ENCODE results near the gene SOX10.

The SOX10 gene

GRCh38 chr22:37983860-37984791 lies at the start of gene SOX10:
Gene SOX10, minus strand, starts transcription at chr22:37984555. Its CDS starts 771 bp downstream, at chr22:37983784.
- H3K36me3 ChIP-seq (ENCODE audit: control insufficient read depth in 2 of 2, insufficient read depth in 2 of 2, low read length in 2 of 2), result no peaks in the 10 kb centered on the region
- no peak within 1 kb of the TSS for H3K27ac ChIP-seq (ENCODE audit: low read depth in 2 of 2, low read length in 2 of 2)
- H3K9ac ChIP-seq (ENCODE audit: low read depth in 1 of 2, low read length in 2 of 2), result no peak within 1 kb of the TSS
- peaks cover 8 to 12% of the 10 kb centered on the region in 2 donors for H3K4me1 ChIP-seq (ENCODE audit: control insufficient read depth in 2 of 2, insufficient read depth in 2 of 2, low read length in 2 of 2)
- H3K9me3 ChIP-seq (ENCODE audit: control insufficient read depth in 2 of 2, low read length in 2 of 2), result no peaks in the 10 kb centered on the region
- H3K27me3 ChIP-seq (ENCODE audit: control insufficient read depth in 2 of 2, insufficient read depth in 2 of 2, low read length in 2 of 2), result no peaks in the 10 kb centered on the region
- no peak within 1 kb of the TSS for H3K4me3 ChIP-seq (ENCODE audit: low read length in 2 of 2)

- no peaks in the 10 kb centered on the region for H3K9me3 ChIP-seq (ENCODE audit: control insufficient read depth in 2 of 2, low read length in 2 of 2)
- no peaks in the 10 kb centered on the region for H3K36me3 ChIP-seq (ENCODE audit: control insufficient read depth in 2 of 2, insufficient read depth in 2 of 2, low read length in 2 of 2)
- H3K27me3 ChIP-seq (ENCODE audit: control insufficient read depth in 2 of 2, insufficient read depth in 2 of 2, low read length in 2 of 2), result no peaks in the 10 kb centered on the region
- H3K4me3 ChIP-seq (ENCODE audit: low read length in 2 of 2), result no peak overlapping the region
- H3K27ac ChIP-seq (ENCODE audit: low read depth in 2 of 2, low read length in 2 of 2), result peak overlapping the region; percentile 15 to 48
- peak overlapping the region in 1 of 2 donors; percentile 36 for H3K9ac ChIP-seq (ENCODE audit: low read depth in 1 of 2, low read length in 2 of 2)
- peaks cover 10 to 23% of the 10 kb centered on the region in 2 donors for H3K4me1 ChIP-seq (ENCODE audit: control insufficient read depth in 2 of 2, insufficient read depth in 2 of 2, low read length in 2 of 2)
Observed at GRCh38 chr22:38033522-38034277, 49.3 kb upstream of the SOX10 start.

GRCh38 chr22:38032681-38033521 lies 48.5 kb upstream of the SOX10 start:
- H3K36me3 ChIP-seq (ENCODE audit: control insufficient read depth in 2 of 2, insufficient read depth in 2 of 2, low read length in 2 of 2), result no peaks in the 10 kb centered on the region
- H3K4me1 ChIP-seq (ENCODE audit: control insufficient read depth in 2 of 2, insufficient read depth in 2 of 2, low read length in 2 of 2), result peaks cover 10 to 23% of the 10 kb centered on the region in 2 donors
- no peaks in the 10 kb centered on the region for H3K27me3 ChIP-seq (ENCODE audit: control insufficient read depth in 2 of 2, insufficient read depth in 2 of 2, low read length in 2 of 2)
- H3K27ac ChIP-seq (ENCODE audit: low read depth in 2 of 2, low read length in 2 of 2), result no peak overlapping the region
- H3K4me3 ChIP-seq (ENCODE audit: low read length in 2 of 2), result no peak overlapping the region
- no peak overlapping the region for H3K9ac ChIP-seq (ENCODE audit: low read depth in 1 of 2, low read length in 2 of 2)
- no peaks in the 10 kb centered on the region for H3K9me3 ChIP-seq (ENCODE audit: control insufficient read depth in 2 of 2, low read length in 2 of 2)

- no peak overlapping the region for H3K27ac ChIP-seq (ENCODE audit: low read depth in 2 of 2, low read length in 2 of 2)
- H3K4me1 ChIP-seq (ENCODE audit: control insufficient read depth in 2 of 2, insufficient read depth in 2 of 2, low read length in 2 of 2), result peaks cover 10 to 23% of the 10 kb centered on the region in 2 donors
- no peaks in the 10 kb centered on the region for H3K27me3 ChIP-seq (ENCODE audit: control insufficient read depth in 2 of 2, insufficient read depth in 2 of 2, low read length in 2 of 2)
- H3K36me3 ChIP-seq (ENCODE audit: control insufficient read depth in 2 of 2, insufficient read depth in 2 of 2, low read length in 2 of 2), result no peaks in the 10 kb centered on the region
- no peak overlapping the region for H3K4me3 ChIP-seq (ENCODE audit: low read length in 2 of 2)
- no peak overlapping the region for H3K9ac ChIP-seq (ENCODE audit: low read depth in 1 of 2, low read length in 2 of 2)
- H3K9me3 ChIP-seq (ENCODE audit: control insufficient read depth in 2 of 2, low read length in 2 of 2), result no peaks in the 10 kb centered on the region
Observed at GRCh38 chr22:38031491-38031890, 47.1 kb upstream of the SOX10 start.

GRCh38 chr22:38030311-38031133 lies 46.2 kb upstream of the SOX10 start:
- Histone ChIP-seq H3K9ac (ENCODE audit: low read depth in 1 of 2, low read length in 2 of 2) (peak overlapping the region in 1 of 2 donors; percentile 7), H3K4me3 (ENCODE audit: low read length in 2 of 2) (peak overlapping the region; percentile 31 to 50), H3K36me3 (ENCODE audit: control insufficient read depth in 2 of 2, insufficient read depth in 2 of 2, low read length in 2 of 2) (no peaks in the 10 kb centered on the region), H3K27ac (ENCODE audit: low read depth in 2 of 2, low read length in 2 of 2) (peak overlapping the region; percentile 50 to 58), H3K4me1 (ENCODE audit: control insufficient read depth in 2 of 2, insufficient read depth in 2 of 2, low read length in 2 of 2) (peaks cover 10 to 23% of the 10 kb centered on the region in 2 donors), H3K27me3 (ENCODE audit: control insufficient read depth in 2 of 2, insufficient read depth in 2 of 2, low read length in 2 of 2) (no peaks in the 10 kb centered on the region), H3K9me3 (ENCODE audit: control insufficient read depth in 2 of 2, low read length in 2 of 2) (no peaks in the 10 kb centered on the region)

GRCh38 chr22:38029901-38030300 lies 45.5 kb upstream of the SOX10 start:
- H3K36me3 ChIP-seq (ENCODE audit: control insufficient read depth in 2 of 2, insufficient read depth in 2 of 2, low read length in 2 of 2), result no peaks in the 10 kb centered on the region
- no peak overlapping the region for H3K9ac ChIP-seq (ENCODE audit: low read depth in 1 of 2, low read length in 2 of 2)
- H3K4me3 ChIP-seq (ENCODE audit: low read length in 2 of 2), result no peak overlapping the region
- H3K27ac ChIP-seq (ENCODE audit: low read depth in 2 of 2, low read length in 2 of 2), result peak overlapping the region; percentile 50 to 58
- peaks cover 10 to 23% of the 10 kb centered on the region in 2 donors for H3K4me1 ChIP-seq (ENCODE audit: control insufficient read depth in 2 of 2, insufficient read depth in 2 of 2, low read length in 2 of 2)
- H3K9me3 ChIP-seq (ENCODE audit: control insufficient read depth in 2 of 2, low read length in 2 of 2), result no peaks in the 10 kb centered on the region
- H3K27me3 ChIP-seq (ENCODE audit: control insufficient read depth in 2 of 2, insufficient read depth in 2 of 2, low read length in 2 of 2), result no peaks in the 10 kb centered on the region

- H3K4me1 ChIP-seq (ENCODE audit: control insufficient read depth in 2 of 2, insufficient read depth in 2 of 2, low read length in 2 of 2), result peaks cover 10 to 20% of the 10 kb centered on the region in 2 donors
- no peak overlapping the region for H3K27ac ChIP-seq (ENCODE audit: low read depth in 2 of 2, low read length in 2 of 2)
- no peak overlapping the region for H3K9ac ChIP-seq (ENCODE audit: low read depth in 1 of 2, low read length in 2 of 2)
- H3K9me3 ChIP-seq (ENCODE audit: control insufficient read depth in 2 of 2, low read length in 2 of 2), result no peaks in the 10 kb centered on the region
- no peak overlapping the region for H3K4me3 ChIP-seq (ENCODE audit: low read length in 2 of 2)
- no peaks in the 10 kb centered on the region for H3K27me3 ChIP-seq (ENCODE audit: control insufficient read depth in 2 of 2, insufficient read depth in 2 of 2, low read length in 2 of 2)
- no peaks in the 10 kb centered on the region for H3K36me3 ChIP-seq (ENCODE audit: control insufficient read depth in 2 of 2, insufficient read depth in 2 of 2, low read length in 2 of 2)
Observed at GRCh38 chr22:38029370-38029769, 45.0 kb upstream of the SOX10 start.

GRCh38 chr22:38028344-38029130 lies 44.2 kb upstream of the SOX10 start:
- H3K27me3 ChIP-seq (ENCODE audit: control insufficient read depth in 2 of 2, insufficient read depth in 2 of 2, low read length in 2 of 2), result no peaks in the 10 kb centered on the region
- no peak overlapping the region for H3K9ac ChIP-seq (ENCODE audit: low read depth in 1 of 2, low read length in 2 of 2)
- no peaks in the 10 kb centered on the region for H3K36me3 ChIP-seq (ENCODE audit: control insufficient read depth in 2 of 2, insufficient read depth in 2 of 2, low read length in 2 of 2)
- H3K4me1 ChIP-seq (ENCODE audit: control insufficient read depth in 2 of 2, insufficient read depth in 2 of 2, low read length in 2 of 2), result peaks cover 5 to 13% of the 10 kb centered on the region in 2 donors
- no peak overlapping the region for H3K27ac ChIP-seq (ENCODE audit: low read depth in 2 of 2, low read length in 2 of 2)
- no peak overlapping the region for H3K4me3 ChIP-seq (ENCODE audit: low read length in 2 of 2)
- no peaks in the 10 kb centered on the region for H3K9me3 ChIP-seq (ENCODE audit: control insufficient read depth in 2 of 2, low read length in 2 of 2)
